ENCODE data around the gene CA9. TPM values are rescaled to one million over a fixed set of nuclear protein-coding genes. Genes with fewer than 3 reads are reported as not detected.

CA9 gene
- total and polyA plus RNA-seq, 9 of the 15 experiments (the other 6 are each of a cell fraction or from before 2014, with no cell fraction given) = 0.15 to 10.6 (median 0.60) TPM; not detected in 4

DNA sequence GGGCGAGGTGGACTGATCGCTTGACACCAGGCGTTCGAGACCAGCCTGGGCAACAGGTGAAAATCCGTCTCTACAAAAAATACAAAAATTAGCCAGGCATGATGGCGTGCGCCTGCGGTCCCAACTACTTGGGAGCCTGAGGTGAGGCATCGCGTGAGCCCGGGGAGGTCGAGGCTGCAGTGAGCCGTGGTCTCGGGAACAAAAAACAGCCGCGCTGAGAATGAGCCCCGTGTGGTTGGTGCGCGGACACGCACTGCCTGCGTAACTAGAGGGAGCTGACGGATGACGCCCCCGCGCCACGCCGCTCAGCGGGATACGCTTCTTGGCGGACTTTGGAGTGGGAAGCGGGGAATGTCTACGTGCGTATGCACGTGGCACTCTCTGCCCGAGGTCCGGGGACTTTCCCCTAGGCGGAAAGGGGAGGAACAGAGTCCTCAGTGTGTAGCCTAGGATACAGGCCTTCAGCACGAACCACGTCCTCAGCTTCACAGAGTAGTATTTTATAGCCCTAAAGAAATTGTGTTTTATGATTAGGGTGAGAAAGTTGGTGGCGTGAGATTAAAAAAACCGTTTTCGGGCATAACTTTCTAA lies 16.1 kb upstream of the CA9 start, which contains the start of gene RMRP (continued):
- TF ChIP-seq ZNF398 (CRISPR knock-in tag; IDR thresholded peaks at IDR 0.05) (no peak), ZNF561 (CRISPR knock-in tag; conservative IDR thresholded peaks at IDR 0.05) (no peak), NFE2L1 (tag; IDR thresholded peaks at IDR 0.05; ENCODE audit: borderline replicate concordance, low read depth) (no peak), NONO (IDR thresholded peaks at IDR 0.05; ENCODE audit: low read depth in 2 of 2, low read length in 1 of 2) (no peak), TARDBP (IDR thresholded peaks at IDR 0.05) (peak; percentile 20; the same call in 1 of the 2 replicates), PURB (CRISPR knock-in tag; IDR thresholded peaks at IDR 0.05; ENCODE audit: low read depth) (no peak), SRSF9 (IDR thresholded peaks at IDR 0.05; ENCODE audit: borderline replicate concordance, low read depth, low read length) (no peak), SOX6 (IDR thresholded peaks at IDR 0.05) (peak; percentile 69), CCNT2 (IDR thresholded peaks at IDR 0.05; ENCODE audit: borderline replicate concordance, extremely low read depth, insufficient read length, low read depth, low read length) (no peak), CHD2 (IDR thresholded peaks at IDR 0.05; ENCODE audit: low read depth, low read length) (no peak), ZKSCAN8 (CRISPR knock-in tag; IDR thresholded peaks at IDR 0.05) (no peak; the same call in 1 of the 2 replicates), RB1 (IDR thresholded peaks at IDR 0.05; ENCODE audit: low read depth) (no peak; the same call in 1 of the 2 replicates), ZBTB12 (CRISPR knock-in tag; IDR thresholded peaks at IDR 0.05) (no peak; the same call in 1 of the 2 replicates), TSHZ1 (CRISPR knock-in tag; IDR thresholded peaks at IDR 0.05) (no peak), MEIS2 (IDR thresholded peaks at IDR 0.05; ENCODE audit: partially characterized antibody) (no peak)
- TF ChIP-seq, protein P1, sequence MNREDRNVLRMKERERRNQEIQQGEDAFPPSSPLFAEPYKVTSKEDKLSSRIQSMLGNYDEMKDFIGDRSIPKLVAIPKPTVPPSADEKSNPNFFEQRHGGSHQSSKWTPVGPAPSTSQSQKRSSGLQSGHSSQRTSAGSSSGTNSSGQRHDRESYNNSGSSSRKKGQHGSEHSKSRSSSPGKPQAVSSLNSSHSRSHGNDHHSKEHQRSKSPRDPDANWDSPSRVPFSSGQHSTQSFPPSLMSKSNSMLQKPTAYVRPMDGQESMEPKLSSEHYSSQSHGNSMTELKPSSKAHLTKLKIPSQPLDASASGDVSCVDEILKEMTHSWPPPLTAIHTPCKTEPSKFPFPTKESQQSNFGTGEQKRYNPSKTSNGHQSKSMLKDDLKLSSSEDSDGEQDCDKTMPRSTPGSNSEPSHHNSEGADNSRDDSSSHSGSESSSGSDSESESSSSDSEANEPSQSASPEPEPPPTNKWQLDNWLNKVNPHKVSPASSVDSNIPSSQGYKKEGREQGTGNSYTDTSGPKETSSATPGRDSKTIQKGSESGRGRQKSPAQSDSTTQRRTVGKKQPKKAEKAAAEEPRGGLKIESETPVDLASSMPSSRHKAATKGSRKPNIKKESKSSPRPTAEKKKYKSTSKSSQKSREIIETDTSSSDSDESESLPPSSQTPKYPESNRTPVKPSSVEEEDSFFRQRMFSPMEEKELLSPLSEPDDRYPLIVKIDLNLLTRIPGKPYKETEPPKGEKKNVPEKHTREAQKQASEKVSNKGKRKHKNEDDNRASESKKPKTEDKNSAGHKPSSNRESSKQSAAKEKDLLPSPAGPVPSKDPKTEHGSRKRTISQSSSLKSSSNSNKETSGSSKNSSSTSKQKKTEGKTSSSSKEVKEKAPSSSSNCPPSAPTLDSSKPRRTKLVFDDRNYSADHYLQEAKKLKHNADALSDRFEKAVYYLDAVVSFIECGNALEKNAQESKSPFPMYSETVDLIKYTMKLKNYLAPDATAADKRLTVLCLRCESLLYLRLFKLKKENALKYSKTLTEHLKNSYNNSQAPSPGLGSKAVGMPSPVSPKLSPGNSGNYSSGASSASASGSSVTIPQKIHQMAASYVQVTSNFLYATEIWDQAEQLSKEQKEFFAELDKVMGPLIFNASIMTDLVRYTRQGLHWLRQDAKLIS (CRISPR knock-in tag; IDR thresholded peaks at IDR 0.05) = no peak

Data from K562 (cell line).